Skeletal muscle tissue (tissue), 4 donors: Measurements from ENCODE around the gene KCNMA1. TPM values are rescaled to one million over a fixed set of nuclear protein-coding genes. Genes with fewer than 3 reads are reported as not detected.

Experiments
- H3K27ac ChIP-seq: one replicate; pipeline ENCODE4 v1.7.0; 2013; ENCODE audit warnings: mild to moderate bottlenecking, low read depth, low read length, inconsistent platforms
- H3K27me3 ChIP-seq, 3 donors: one replicate each; pipeline ENCODE4 v1.7.0; 2013; ENCODE audit warnings: low read length in 3 of 3; ENCODE audit not compliant: control insufficient read depth in 3 of 3, insufficient read depth in 3 of 3
- H3K36me3 ChIP-seq, 3 donors: one replicate each; pipeline ENCODE4 v1.7.0; 2013; ENCODE audit warnings: low read length in 3 of 3; ENCODE audit not compliant: control insufficient read depth in 3 of 3, insufficient read depth in 3 of 3
- H3K4me1 ChIP-seq, 3 donors: one replicate each; pipeline ENCODE4 v1.7.0; 2013; ENCODE audit warnings: low read length in 3 of 3, mild to moderate bottlenecking in 3 of 3; ENCODE audit not compliant: control insufficient read depth in 3 of 3, insufficient read depth in 3 of 3
- H3K4me3 ChIP-seq, 3 donors: one replicate each; pipeline ENCODE4 v1.7.0; 2013; ENCODE audit warnings: low read length in 3 of 3
- H3K9ac ChIP-seq, 3 donors: one replicate each; pipeline ENCODE4 v1.7.0; 2013; ENCODE audit warnings: low read length in 3 of 3, mild to moderate bottlenecking in 3 of 3, moderate library complexity in 2 of 3, low read depth in 1 of 3
- H3K9me3 ChIP-seq, 3 donors: one replicate each; pipeline ENCODE4 v1.7.0; 2013; ENCODE audit warnings: low read length in 3 of 3; ENCODE audit not compliant: control insufficient read depth in 3 of 3
- total RNA-seq: library from RNA; depleted of rRNA; stranded (reverse); fragments of >200 nt; gene quantifications from one replicate; pipeline ENCODE4 v1.2.3, GENCODE V29; 2014
- donor health status: Osteomylitis.

Gene KCNMA1
- total RNA-seq, 1 donor from 2014 or later, result 18.8 TPM

GRCh38 chr10:77319557-77319956 is 318.1 kb downstream of the KCNMA1 start:
- Histone ChIP-seq H3K27ac (no peak overlapping the region), H3K9me3 (no peaks in the 10 kb centered on the region), H3K27me3 (no peaks in the 10 kb centered on the region), H3K36me3 (no peaks in the 10 kb centered on the region), H3K9ac (peak overlapping the region in 1 of 3 donors; percentile 42), H3K4me3 (peak overlapping the region in 2 of 3 donors; percentile 6 to 35), H3K4me1 (peaks cover 9 to 41% (median 22%) of the 10 kb centered on the region in 3 donors)

- H3K27ac ChIP-seq, result no peak overlapping the region
- H3K4me1 ChIP-seq, result peaks cover 9 to 41% (median 22%) of the 10 kb centered on the region in 3 donors
- H3K27me3 ChIP-seq, result no peaks in the 10 kb centered on the region
- no peak overlapping the region for H3K9ac ChIP-seq
- H3K4me3 ChIP-seq, result no peak overlapping the region
- H3K9me3 ChIP-seq, result no peaks in the 10 kb centered on the region
- no peaks in the 10 kb centered on the region for H3K36me3 ChIP-seq
Measured at GRCh38 chr10:77318739-77319138, 318.9 kb downstream of the KCNMA1 start.

- no peaks in the 10 kb centered on the region for H3K27me3 ChIP-seq
- no peak overlapping the region for H3K9ac ChIP-seq
- H3K36me3 ChIP-seq, result no peaks in the 10 kb centered on the region
- peaks cover 9 to 41% (median 22%) of the 10 kb centered on the region in 3 donors for H3K4me1 ChIP-seq
- H3K27ac ChIP-seq, result no peak overlapping the region
- H3K9me3 ChIP-seq, result no peaks in the 10 kb centered on the region
- no peak overlapping the region for H3K4me3 ChIP-seq
Measured at GRCh38 chr10:77317221-77317620, 320.4 kb downstream of the KCNMA1 start.

- no peak overlapping the region for H3K27ac ChIP-seq
- no peaks in the 10 kb centered on the region for H3K27me3 ChIP-seq
- peaks cover 9 to 35% (median 21%) of the 10 kb centered on the region in 3 donors for H3K4me1 ChIP-seq
- H3K9ac ChIP-seq, result no peak overlapping the region
- H3K9me3 ChIP-seq, result no peaks in the 10 kb centered on the region
- H3K36me3 ChIP-seq, result no peaks in the 10 kb centered on the region
- H3K4me3 ChIP-seq, result no peak overlapping the region
Measured at GRCh38 chr10:77315496-77316129, 322.0 kb downstream of the KCNMA1 start.

- Histone ChIP-seq H3K27me3 (no peaks in the 10 kb centered on the region), H3K9ac (no peak overlapping the region), H3K4me1 (peaks cover 0 to 12% (median 3%) of the 10 kb centered on the region in 3 donors), H3K36me3 (no peaks in the 10 kb centered on the region), H3K4me3 (no peak overlapping the region), H3K27ac (no peak overlapping the region), H3K9me3 (no peaks in the 10 kb centered on the region)
Measured at GRCh38 chr10:77313066-77313750, 324.4 kb downstream of the KCNMA1 start.

GRCh38 chr10:77311186-77311585 is 326.4 kb downstream of the KCNMA1 start:
- no peaks in the 10 kb centered on the region for H3K36me3 ChIP-seq
- H3K27ac ChIP-seq, result no peak overlapping the region
- no peaks in the 10 kb centered on the region for H3K9me3 ChIP-seq
- H3K9ac ChIP-seq, result no peak overlapping the region
- H3K27me3 ChIP-seq, result no peaks in the 10 kb centered on the region
- H3K4me3 ChIP-seq, result no peak overlapping the region
- H3K4me1 ChIP-seq, result peaks cover 0 to 12% (median 3%) of the 10 kb centered on the region in 3 donors

- Histone ChIP-seq H3K9ac (no peak overlapping the region), H3K4me3 (no peak overlapping the region), H3K27ac (no peak overlapping the region), H3K4me1 (peaks cover 0 to 4% (median 0%) of the 10 kb centered on the region in 3 donors), H3K9me3 (no peaks in the 10 kb centered on the region), H3K36me3 (no peaks in the 10 kb centered on the region), H3K27me3 (no peaks in the 10 kb centered on the region)
Measured at GRCh38 chr10:77310288-77310840, 327.2 kb downstream of the KCNMA1 start.

- Histone ChIP-seq H3K9me3 (no peaks in the 10 kb centered on the region), H3K4me1 (no peaks in the 10 kb centered on the region), H3K4me3 (no peak overlapping the region), H3K9ac (no peak overlapping the region), H3K27me3 (no peaks in the 10 kb centered on the region), H3K27ac (no peak overlapping the region), H3K36me3 (no peaks in the 10 kb centered on the region)
Measured at GRCh38 chr10:77309509-77309908, 328.1 kb downstream of the KCNMA1 start.

GRCh38 chr10:77309092-77309491 is 328.5 kb downstream of the KCNMA1 start:
- H3K9ac ChIP-seq, result no peak overlapping the region
- H3K4me3 ChIP-seq, result no peak overlapping the region
- H3K27ac ChIP-seq, result no peak overlapping the region
- H3K27me3 ChIP-seq, result no peaks in the 10 kb centered on the region
- no peaks in the 10 kb centered on the region for H3K36me3 ChIP-seq
- no peaks in the 10 kb centered on the region for H3K4me1 ChIP-seq
- no peaks in the 10 kb centered on the region for H3K9me3 ChIP-seq

GRCh38 chr10:77308084-77308732 is 329.4 kb downstream of the KCNMA1 start:
- no peak overlapping the region for H3K27ac ChIP-seq
- H3K4me3 ChIP-seq, result no peak overlapping the region
- H3K27me3 ChIP-seq, result no peaks in the 10 kb centered on the region
- H3K4me1 ChIP-seq, result no peaks in the 10 kb centered on the region
- no peaks in the 10 kb centered on the region for H3K36me3 ChIP-seq
- H3K9me3 ChIP-seq, result no peaks in the 10 kb centered on the region
- no peak overlapping the region for H3K9ac ChIP-seq
